Activated T-cell treated with anti-CD3 and anti-CD28 coated beads, Interleukin-2, amount 50 U/mL, for 72 hours (primary cell): ENCODE measurements around the gene LSM6. TPM values are rescaled to one million over a fixed set of nuclear protein-coding genes. Genes with fewer than 3 reads are reported as not detected.
A peak's percentile ranks its signal among the peaks of the same experiment; 100 is the strongest.

Experiments
- ATAC-seq, 2 donors: fragments of 150-1000 bp; cut with Tn5 transposase; replicated peaks in 1 of 2; 2 replicates each; pipeline ENCODE4 v1.10.0; 2021; ENCODE audit warnings: moderate library complexity in 2 of 2, mild to moderate bottlenecking in 1 of 2
- DNase-seq, 2 donors: peaks; one replicate each; pipeline ENCODE4 v3.0.0; 2021 to 2022; ENCODE audit warnings: mixed read lengths in 1 of 2
- H3K27ac Mint-ChIP-seq: one replicate; pipeline ENCODE4 v1.8.0; 2022; ENCODE audit warnings: mild to moderate bottlenecking, moderate library complexity, mixed read lengths
- H3K27me3 Mint-ChIP-seq: one replicate; pipeline ENCODE4 v1.8.0; 2022; ENCODE audit warnings: low read depth, mixed read lengths
- H3K36me3 Mint-ChIP-seq, 2 donors: one replicate each; pipeline ENCODE4 v1.8.0; 2022; ENCODE audit warnings: mixed read lengths in 2 of 2, mild to moderate bottlenecking in 1 of 2; ENCODE audit not compliant: insufficient read depth in 2 of 2
- H3K4me1 Mint-ChIP-seq: one replicate; pipeline ENCODE4 v1.8.0; 2022; ENCODE audit warnings: low read depth, mixed read lengths
- H3K4me3 Mint-ChIP-seq, 2 donors: one replicate each; pipeline ENCODE4 v1.8.0; 2022; ENCODE audit warnings: mild to moderate bottlenecking in 2 of 2, mixed read lengths in 2 of 2, moderate library complexity in 2 of 2
- H3K9me3 Mint-ChIP-seq, 2 donors: one replicate each; pipeline ENCODE4 v1.8.0; 2022; ENCODE audit warnings: mixed read lengths in 2 of 2
- total RNA-seq, 2 donors: library from RNA; stranded (reverse); gene quantifications; one replicate each; pipeline ENCODE4 v1.2.3, GENCODE V29; 2022

The LSM6 gene
- total RNA-seq, 2 donors from 2014 or later = 54.6 to 55.1 TPM

DNA sequence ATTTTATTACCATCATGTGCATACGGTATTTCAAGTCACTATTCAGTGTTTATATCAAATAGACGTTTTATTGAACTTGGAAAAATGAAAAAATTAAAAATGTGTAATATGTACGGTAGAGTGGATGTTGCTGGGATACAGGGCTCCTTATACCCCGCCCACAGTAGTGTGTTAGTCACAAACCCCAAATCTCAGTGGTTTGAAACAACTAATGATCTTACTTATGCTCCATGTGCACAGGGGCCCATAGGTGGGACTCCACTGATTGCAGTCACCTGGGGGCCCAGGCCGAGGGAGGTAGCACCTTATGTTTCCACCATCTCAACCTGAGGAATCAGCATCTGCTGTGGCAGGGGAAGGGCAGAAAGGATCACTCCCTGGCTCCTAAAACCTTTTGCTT, 18.1 kb downstream of the LSM6 start:
- Mint-ChIP-seq H3K9me3 (no peaks in the 10 kb centered on the region), H3K27me3 (no peaks in the 10 kb centered on the region)
- peak; percentile 61 to 66 for ATAC-seq

GRCh38 chr4:146194212-146194611, 18.7 kb downstream of the LSM6 start:
- H3K27ac Mint-ChIP-seq = no peak overlapping the region
- H3K9me3 Mint-ChIP-seq = no peaks in the 10 kb centered on the region
- H3K4me1 Mint-ChIP-seq = peaks cover 18% of the 10 kb centered on the region
- ATAC-seq = no peak
- DNase-seq = no peak
- H3K36me3 Mint-ChIP-seq = peaks cover 9 to 14% of the 10 kb centered on the region in 2 donors
- H3K4me3 Mint-ChIP-seq = no peak overlapping the region
- no peaks in the 10 kb centered on the region for H3K27me3 Mint-ChIP-seq

More for the DNA sequence above, 18.1 kb downstream of the LSM6 start:
- peak; percentile 8 to 18 for DNase-seq
- Mint-ChIP-seq H3K27ac (no peak overlapping the region), H3K4me1 (peaks cover 18% of the 10 kb centered on the region), H3K36me3 (peaks cover 9 to 15% of the 10 kb centered on the region in 2 donors), H3K4me3 (no peak overlapping the region)

DNA sequence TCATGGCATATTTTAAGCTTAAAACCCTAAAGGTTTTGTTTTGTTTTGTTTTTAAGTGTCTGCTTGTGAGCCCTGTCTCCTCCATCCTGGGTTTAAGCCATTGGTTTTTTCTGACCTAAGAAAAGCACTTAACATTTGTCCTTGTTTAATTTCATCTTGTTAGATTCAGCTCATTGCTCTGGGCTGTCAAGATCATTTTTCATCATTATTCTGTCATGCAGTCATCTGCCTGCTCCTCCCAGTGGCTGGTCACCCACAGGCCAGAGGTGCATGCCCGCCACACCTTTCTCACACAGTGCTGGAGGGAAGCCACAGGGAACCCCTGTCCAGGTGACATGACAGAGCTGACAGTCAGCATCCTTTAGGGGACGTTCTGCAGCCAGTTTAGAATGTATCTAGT, 27.1 kb downstream of the LSM6 start:
- ATAC-seq (no peak), DNase-seq (no peak)
- H3K4me3 Mint-ChIP-seq = no peak overlapping the region
- H3K4me1 Mint-ChIP-seq = no peaks in the 10 kb centered on the region
- peaks cover 3 to 7% of the 10 kb centered on the region in 2 donors for H3K36me3 Mint-ChIP-seq
- no peaks in the 10 kb centered on the region for H3K9me3 Mint-ChIP-seq
- H3K27me3 Mint-ChIP-seq = no peaks in the 10 kb centered on the region
- no peak overlapping the region for H3K27ac Mint-ChIP-seq

GRCh38 chr4:146207410-146207809, 31.9 kb downstream of the LSM6 start:
- ATAC-seq = no peak
- DNase-seq = no peak
- H3K27ac Mint-ChIP-seq = no peak overlapping the region
- peaks cover 3 to 7% of the 10 kb centered on the region in 2 donors for H3K36me3 Mint-ChIP-seq
- no peak overlapping the region for H3K4me3 Mint-ChIP-seq
- peaks cover 8% of the 10 kb centered on the region for H3K27me3 Mint-ChIP-seq
- no peaks in the 10 kb centered on the region for H3K9me3 Mint-ChIP-seq
- H3K4me1 Mint-ChIP-seq = no peaks in the 10 kb centered on the region

GRCh38 chr4:146210890-146211289, 35.4 kb downstream of the LSM6 start:
- Mint-ChIP-seq H3K4me1 (no peaks in the 10 kb centered on the region), H3K36me3 (no peaks in the 10 kb centered on the region), H3K27ac (no peak overlapping the region), H3K27me3 (peaks cover 8% of the 10 kb centered on the region), H3K4me3 (no peak overlapping the region), H3K9me3 (no peaks in the 10 kb centered on the region)
- no peak for DNase-seq
- ATAC-seq = no peak

DNA sequence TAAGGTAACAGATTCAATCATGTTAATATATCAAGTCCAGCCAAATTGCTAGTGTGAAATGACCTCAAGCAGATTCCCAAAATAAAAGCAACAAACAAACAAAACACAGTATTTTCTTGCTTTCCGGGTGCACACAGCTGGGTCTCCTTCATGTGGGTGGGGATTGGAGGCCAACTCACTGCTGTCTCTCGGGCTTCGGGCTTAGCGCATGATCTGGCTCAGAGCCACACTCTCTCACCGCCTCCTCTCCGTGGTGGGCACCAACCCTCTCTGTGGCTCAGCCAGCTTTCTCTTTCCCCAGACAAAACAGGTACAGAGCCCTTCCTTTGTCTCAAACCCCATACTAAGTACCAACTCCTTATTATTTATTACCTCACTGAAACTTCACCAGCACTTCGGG, 35.9 kb downstream of the LSM6 start:
- H3K4me1 Mint-ChIP-seq = no peaks in the 10 kb centered on the region
- no peak overlapping the region for H3K4me3 Mint-ChIP-seq
- no peaks in the 10 kb centered on the region for H3K9me3 Mint-ChIP-seq
- H3K36me3 Mint-ChIP-seq = no peaks in the 10 kb centered on the region
- DNase-seq (no peak), ATAC-seq (no peak)
- peaks cover 8% of the 10 kb centered on the region for H3K27me3 Mint-ChIP-seq
- no peak overlapping the region for H3K27ac Mint-ChIP-seq

DNA sequence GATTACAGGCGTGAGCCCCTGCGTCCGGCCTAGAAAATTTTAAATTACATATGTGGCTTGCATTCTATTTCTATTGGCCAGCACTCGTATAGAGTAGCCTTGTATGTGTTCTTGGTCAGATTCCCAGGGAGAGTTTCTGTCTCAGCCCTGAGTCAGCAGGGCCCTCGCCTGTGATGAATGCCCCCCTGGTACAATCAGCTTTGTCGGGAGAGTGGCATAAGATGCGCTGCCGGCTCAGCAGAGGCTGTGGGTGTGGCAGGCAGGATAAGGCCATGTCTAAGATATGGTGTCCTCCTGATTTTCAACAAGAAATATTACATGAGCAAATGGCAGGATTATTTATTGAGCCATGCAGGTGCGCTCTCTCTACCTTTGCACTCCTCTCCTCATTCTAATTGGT, 37.3 kb downstream of the LSM6 start:
- Mint-ChIP-seq H3K27me3 (peaks cover 8% of the 10 kb centered on the region), H3K4me3 (no peak overlapping the region), H3K36me3 (no peaks in the 10 kb centered on the region), H3K27ac (no peak overlapping the region), H3K9me3 (no peaks in the 10 kb centered on the region), H3K4me1 (no peaks in the 10 kb centered on the region)
- ATAC-seq (no peak), DNase-seq (no peak)

- Mint-ChIP-seq H3K4me3 (no peak within 1 kb of the TSS), H3K27me3 (peaks cover 8% of the 10 kb centered on the region), H3K36me3 (no peaks in the 10 kb centered on the region), H3K27ac (no peak within 1 kb of the TSS), H3K9me3 (no peaks in the 10 kb centered on the region), H3K4me1 (no peaks in the 10 kb centered on the region)
- no peak for DNase-seq
- ATAC-seq = no peak
These were observed 38.7 kb downstream of the LSM6 start, which contains the start of gene REELD1 for GRCh38 chr4:146214238-146214637. TSS of gene REELD1 (plus strand) at chr4:146214538. CDS start at chr4:146216953, 2,415 bp downstream.

DNA sequence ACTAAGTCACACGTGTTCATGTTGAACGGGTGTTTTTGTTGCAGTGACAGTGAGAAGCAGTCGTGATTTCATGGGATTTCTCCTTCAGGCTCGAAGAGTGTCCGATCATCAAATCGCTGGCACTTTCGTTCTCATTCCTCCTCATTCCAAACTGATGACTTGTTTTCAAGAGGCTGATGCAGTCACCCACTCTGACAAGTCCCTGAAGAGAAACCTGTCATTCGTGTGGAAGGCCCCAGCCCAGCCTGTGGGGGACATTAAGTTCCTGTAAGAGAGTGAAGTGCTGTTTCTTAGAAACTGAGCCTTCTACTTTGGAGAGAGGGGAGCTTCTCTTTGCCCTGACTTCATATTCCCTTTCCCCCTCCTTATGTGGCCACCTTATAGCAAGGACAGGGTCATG, 46.8 kb downstream of the LSM6 start:
- H3K27ac Mint-ChIP-seq = peak overlapping the region; percentile 72
- no peaks in the 10 kb centered on the region for H3K9me3 Mint-ChIP-seq
- no peaks in the 10 kb centered on the region for H3K27me3 Mint-ChIP-seq
- no peak for DNase-seq
- no peak overlapping the region for H3K4me3 Mint-ChIP-seq
- no peaks in the 10 kb centered on the region for H3K36me3 Mint-ChIP-seq
- no peak for ATAC-seq
- H3K4me1 Mint-ChIP-seq = no peaks in the 10 kb centered on the region

- H3K9me3 Mint-ChIP-seq = no peaks in the 10 kb centered on the region
- ATAC-seq (no peak), DNase-seq (no peak)
- H3K27me3 Mint-ChIP-seq = no peaks in the 10 kb centered on the region
- H3K4me1 Mint-ChIP-seq = no peaks in the 10 kb centered on the region
- no peaks in the 10 kb centered on the region for H3K36me3 Mint-ChIP-seq
- no peak overlapping the region for H3K27ac Mint-ChIP-seq
- H3K4me3 Mint-ChIP-seq = no peak overlapping the region
These were observed 48.9 kb downstream of the LSM6 start for GRCh38 chr4:146224326-146224966.

- peaks cover 5 to 6% of the 10 kb centered on the region in 2 donors for H3K9me3 Mint-ChIP-seq
- no peak overlapping the region for H3K27ac Mint-ChIP-seq
- DNase-seq = no peak
- no peak for ATAC-seq
- no peak overlapping the region for H3K4me3 Mint-ChIP-seq
- no peaks in the 10 kb centered on the region for H3K36me3 Mint-ChIP-seq
- no peaks in the 10 kb centered on the region for H3K27me3 Mint-ChIP-seq
- H3K4me1 Mint-ChIP-seq = no peaks in the 10 kb centered on the region
These were observed 53.9 kb downstream of the LSM6 start for GRCh38 chr4:146229406-146229805.

DNA sequence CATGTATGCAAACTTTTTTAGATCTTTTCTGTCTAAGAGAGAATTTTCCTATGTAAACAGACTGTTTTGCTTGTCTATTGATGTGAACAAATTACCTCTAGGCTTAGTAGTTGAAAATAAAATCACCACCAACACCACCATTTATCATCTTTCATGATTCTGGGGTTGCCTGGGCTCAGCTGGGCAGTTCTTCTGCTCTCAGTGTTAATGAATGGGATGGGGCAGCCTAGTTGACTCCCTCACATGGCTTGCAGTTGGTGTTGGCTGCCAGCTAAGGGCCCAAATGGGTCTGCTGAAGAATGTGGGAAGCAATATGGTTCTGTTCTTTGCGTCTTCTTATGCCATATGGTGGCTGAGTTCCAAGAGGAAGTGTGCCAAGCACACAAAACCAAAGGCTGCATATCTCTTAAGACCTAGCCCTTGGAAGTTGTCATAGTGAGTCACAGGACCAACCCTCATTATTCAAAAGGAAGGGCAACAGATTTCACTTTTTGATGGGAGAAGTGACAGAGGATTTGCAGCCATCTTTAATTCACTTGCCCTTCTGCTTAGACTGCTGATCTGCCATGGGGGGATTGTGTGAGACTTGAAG, 56.7 kb downstream of the LSM6 start:
- Mint-ChIP-seq H3K36me3 (no peaks in the 10 kb centered on the region), H3K27ac (no peak overlapping the region), H3K27me3 (no peaks in the 10 kb centered on the region), H3K4me3 (no peak overlapping the region), H3K9me3 (peaks cover 5 to 6% of the 10 kb centered on the region in 2 donors), H3K4me1 (no peaks in the 10 kb centered on the region)
- ATAC-seq (no peak), DNase-seq (no peak)

GRCh38 chr4:146235654-146236177, 60.2 kb downstream of the LSM6 start:
- DNase-seq (no peak), ATAC-seq (no peak)
- Mint-ChIP-seq H3K4me3 (no peak overlapping the region), H3K9me3 (peaks cover 5 to 6% of the 10 kb centered on the region in 2 donors), H3K4me1 (no peaks in the 10 kb centered on the region), H3K27ac (no peak overlapping the region), H3K36me3 (no peaks in the 10 kb centered on the region), H3K27me3 (peaks cover 7% of the 10 kb centered on the region)

GRCh38 chr4:146236216-146236615, 60.7 kb downstream of the LSM6 start:
- peaks cover 5 to 6% of the 10 kb centered on the region in 2 donors for H3K9me3 Mint-ChIP-seq
- no peak overlapping the region for H3K27ac Mint-ChIP-seq
- H3K4me3 Mint-ChIP-seq = no peak overlapping the region
- peaks cover 3% of the 10 kb centered on the region for H3K4me1 Mint-ChIP-seq
- peaks cover 7% of the 10 kb centered on the region for H3K27me3 Mint-ChIP-seq
- ATAC-seq (no peak), DNase-seq (no peak)
- no peaks in the 10 kb centered on the region for H3K36me3 Mint-ChIP-seq
